H9 (cell line): ENCODE measurements around the gene ANKRD53. TPM values are rescaled to one million over a fixed set of nuclear protein-coding genes. Genes with fewer than 3 reads are reported as not detected.

Source experiments
- DNase-seq: peaks from one replicate; pipeline ENCODE4 v3.0.0-alpha.2; 2017
- H2AFZ ChIP-seq: one replicate; pipeline ENCODE4 v1.6.1; 2013; ENCODE audit warnings: mild to moderate bottlenecking, low read length, control low read depth, moderate library complexity
- H2AK5ac ChIP-seq: 2 replicates; pipeline ENCODE4 v1.6.1; 2013; ENCODE audit warnings: low read length, control low read depth, mixed read lengths; ENCODE audit not compliant: insufficient read length
- H2BK120ac ChIP-seq: one replicate; pipeline ENCODE4 v1.6.1; 2013; ENCODE audit warnings: low read depth, mild to moderate bottlenecking, low read length, control low read depth, inconsistent platforms; ENCODE audit not compliant: poor library complexity, severe bottlenecking
- H2BK12ac ChIP-seq: 2 replicates; pipeline ENCODE4 v1.6.1; 2013; ENCODE audit warnings: low read length, control low read depth, mixed read lengths, low read depth; ENCODE audit not compliant: insufficient read length
- H2BK15ac ChIP-seq: 2 replicates; pipeline ENCODE4 v1.6.1; 2013; ENCODE audit warnings: low read depth, low read length, control low read depth
- H2BK20ac ChIP-seq: one replicate; pipeline ENCODE4 v1.6.1; 2013; ENCODE audit warnings: low read depth, mild to moderate bottlenecking, low read length, control low read depth, inconsistent platforms; ENCODE audit not compliant: poor library complexity, severe bottlenecking
- H2BK5ac ChIP-seq: 2 replicates; pipeline ENCODE4 v1.6.1; 2013; ENCODE audit warnings: low read length, control low read depth, mixed read lengths; ENCODE audit not compliant: insufficient read length
- H3K14ac ChIP-seq: 2 replicates; pipeline ENCODE4 v1.6.1; 2013; ENCODE audit warnings: low read length, control low read depth; ENCODE audit not compliant: insufficient read depth
- H3K18ac ChIP-seq: 2 replicates; pipeline ENCODE4 v1.6.1; 2013; ENCODE audit warnings: low read depth, mild to moderate bottlenecking, mixed read lengths, low read length, control low read depth; ENCODE audit not compliant: insufficient read length
- H3K23ac ChIP-seq: 2 replicates; pipeline ENCODE4 v1.6.1; 2013; ENCODE audit warnings: low read length, control low read depth, mixed read lengths, low read depth; ENCODE audit not compliant: insufficient read length
- H3K23me2 ChIP-seq: 2 replicates; pipeline ENCODE4 v1.6.1; 2013; ENCODE audit warnings: low read depth, mild to moderate bottlenecking, mixed read lengths, low read length, control low read depth; ENCODE audit not compliant: insufficient read length, poor library complexity, severe bottlenecking
- H3K27ac ChIP-seq: 2 replicates; pipeline ENCODE4 v1.5.1; 2013; ENCODE audit warnings: low read length, control low read depth, mixed read lengths, low read depth; ENCODE audit not compliant: insufficient read length
- H3K27me3 ChIP-seq: 2 replicates; pipeline ENCODE4 v1.6.1; 2013; ENCODE audit warnings: low read length, control low read depth, inconsistent platforms; ENCODE audit not compliant: insufficient read depth
- H3K4ac ChIP-seq: 2 replicates; pipeline ENCODE4 v1.6.1; 2013; ENCODE audit warnings: low read depth, mild to moderate bottlenecking, control low read depth, inconsistent platforms, low read length, moderate library complexity
- H3K4me1 ChIP-seq: 2 replicates; pipeline ENCODE4 v1.6.1; 2013; ENCODE audit warnings: low read length, control low read depth, inconsistent platforms; ENCODE audit not compliant: insufficient read depth
- H3K4me2 ChIP-seq: 2 replicates; pipeline ENCODE4 v1.6.1; 2013; ENCODE audit warnings: low read length, control low read depth, mixed read lengths; ENCODE audit not compliant: insufficient read length, insufficient read depth
- H3K56ac ChIP-seq: 2 replicates; pipeline ENCODE4 v1.6.1; 2013; ENCODE audit warnings: low read depth, mild to moderate bottlenecking, mixed read lengths, low read length, control low read depth; ENCODE audit not compliant: insufficient read length
- H3K79me1 ChIP-seq: 2 replicates; pipeline ENCODE4 v1.6.1; 2013; ENCODE audit warnings: low read depth, mild to moderate bottlenecking, moderate library complexity, low read length, control low read depth, inconsistent platforms; ENCODE audit not compliant: insufficient read depth, poor library complexity, severe bottlenecking
- H3K79me2 ChIP-seq: 2 replicates; pipeline ENCODE4 v1.6.1; 2013; ENCODE audit warnings: low read length, control low read depth, inconsistent platforms; ENCODE audit not compliant: insufficient read depth
- H3K9ac ChIP-seq: 2 replicates; pipeline ENCODE4 v1.6.1; 2013; ENCODE audit warnings: low read length, control low read depth, mixed read lengths; ENCODE audit not compliant: insufficient read length; ENCODE audit errors: extremely low read depth
- H3K9me3 ChIP-seq: one replicate; pipeline ENCODE4 v1.6.1; 2013; ENCODE audit warnings: low read depth, low read length, inconsistent platforms; ENCODE audit not compliant: control insufficient read depth
- H3T11ph ChIP-seq: one replicate; pipeline ENCODE4 v1.6.1; 2013; ENCODE audit warnings: mild to moderate bottlenecking, low read length, control low read depth, inconsistent platforms
- H4K20me1 ChIP-seq: one replicate; pipeline ENCODE4 v1.6.1; 2013; ENCODE audit not compliant: control insufficient read depth, insufficient read length, insufficient read depth
- H4K5ac ChIP-seq: 2 replicates; pipeline ENCODE4 v1.6.1; 2013; ENCODE audit warnings: low read depth, mild to moderate bottlenecking, mixed read lengths, low read length, control low read depth; ENCODE audit not compliant: insufficient read length
- H4K8ac ChIP-seq: replicated peaks from 2 replicates; pipeline ENCODE4 v1.6.1; 2013; ENCODE audit warnings: low read length, control low read depth, mixed read lengths, low read depth; ENCODE audit not compliant: insufficient read length
- H4K91ac ChIP-seq: 2 replicates; pipeline ENCODE4 v1.6.1; 2013; ENCODE audit warnings: low read depth, mild to moderate bottlenecking, moderate library complexity, mixed read lengths, low read length, control low read depth; ENCODE audit not compliant: insufficient read length
- H3K27ac Mint-ChIP-seq, 3 experiments: 2 replicates in 2 of 3; 3 replicates in 1 of 3; pipeline ENCODE4 v1.8.0; 2020 to 2021; ENCODE audit warnings: mixed read lengths in 3 of 3, mild to moderate bottlenecking in 1 of 3, moderate library complexity in 1 of 3
- H3K27me3 Mint-ChIP-seq: 2 replicates; pipeline ENCODE4 v1.8.0; 2021; ENCODE audit warnings: low read depth, mild to moderate bottlenecking, moderate library complexity, mixed read lengths
- H3K36me3 Mint-ChIP-seq, 3 experiments: 2 replicates in 2 of 3; 3 replicates in 1 of 3; pipeline ENCODE4 v1.8.0; 2020 to 2021; ENCODE audit warnings: low read depth in 3 of 3, mixed read lengths in 3 of 3; ENCODE audit not compliant: insufficient read depth in 1 of 3
- H3K4me1 Mint-ChIP-seq, 2 experiments: 2 replicates each; pipeline ENCODE4 v1.8.0; 2020; ENCODE audit warnings: mixed read lengths in 2 of 2
- H3K4me3 Mint-ChIP-seq, 2 experiments: 2 replicates in 1 of 2; 3 replicates in 1 of 2; pipeline ENCODE4 v1.8.0; 2020 to 2021; ENCODE audit warnings: mild to moderate bottlenecking in 2 of 2, mixed read lengths in 2 of 2, moderate library complexity in 1 of 2
- H3K9me3 Mint-ChIP-seq, 2 experiments: 2 replicates in 1 of 2; 3 replicates in 1 of 2; pipeline ENCODE4 v1.8.0; 2020; ENCODE audit warnings: mild to moderate bottlenecking in 2 of 2, mixed read lengths in 2 of 2, moderate library complexity in 1 of 2
- WGBS: extraction: QIAGEN DNeasy Blood & Tissue Kit; methylation state at CpG from one replicate; pipeline ENCODE4 v1.1.7; 2013; ENCODE audit warnings: missing lambda C conversion rate, low lambda C conversion rate, mixed read lengths; ENCODE audit not compliant: insufficient read length; ENCODE audit errors: extremely low coverage; 5-methylcytosine and 5-hydroxymethylcytosine counted together
- total RNA-seq: library from RNA; stranded (reverse); gene quantifications from 2 replicates; pipeline ENCODE4 v1.2.1, GENCODE V29; 2021
- TF ChIP-seq, protein P1 (sequence below): fragments of 200-600 bp; sonication (generic); conservative IDR thresholded peaks from 3 replicates; pipeline ENCODE4 v1.8.0; 2021; ENCODE audit warnings: antibody characterized with exemption, mild to moderate bottlenecking

ANKRD53 gene
- total RNA-seq, 1 experiment from 2014 or later = 0.28 TPM

- peak; percentile 10 for DNase-seq
Measured at GRCh38 chr2:70958759-70959158, 19.7 kb upstream of the ANKRD53 start.

More at GRCh38 chr2:70958759-70959158, 19.7 kb upstream of the ANKRD53 start:
- no peak overlapping the region for H3K56ac ChIP-seq
- H3K27me3 ChIP-seq = peaks cover 3% of the 10 kb centered on the region; the same call in 1 of the 2 replicates
- H3K27me3 Mint-ChIP-seq = peaks cover 78% of the 10 kb centered on the region
- no peak overlapping the region for H2BK120ac ChIP-seq
- H3K14ac ChIP-seq = no peak overlapping the region
- H2AK5ac ChIP-seq = no peak overlapping the region
- H4K20me1 ChIP-seq = peaks cover 3% of the 10 kb centered on the region
- no CpG with 5 or more reads among the region's 6 CpGs for WGBS
- no peak overlapping the region for H3K9ac ChIP-seq
- TF ChIP-seq, protein P1, sequence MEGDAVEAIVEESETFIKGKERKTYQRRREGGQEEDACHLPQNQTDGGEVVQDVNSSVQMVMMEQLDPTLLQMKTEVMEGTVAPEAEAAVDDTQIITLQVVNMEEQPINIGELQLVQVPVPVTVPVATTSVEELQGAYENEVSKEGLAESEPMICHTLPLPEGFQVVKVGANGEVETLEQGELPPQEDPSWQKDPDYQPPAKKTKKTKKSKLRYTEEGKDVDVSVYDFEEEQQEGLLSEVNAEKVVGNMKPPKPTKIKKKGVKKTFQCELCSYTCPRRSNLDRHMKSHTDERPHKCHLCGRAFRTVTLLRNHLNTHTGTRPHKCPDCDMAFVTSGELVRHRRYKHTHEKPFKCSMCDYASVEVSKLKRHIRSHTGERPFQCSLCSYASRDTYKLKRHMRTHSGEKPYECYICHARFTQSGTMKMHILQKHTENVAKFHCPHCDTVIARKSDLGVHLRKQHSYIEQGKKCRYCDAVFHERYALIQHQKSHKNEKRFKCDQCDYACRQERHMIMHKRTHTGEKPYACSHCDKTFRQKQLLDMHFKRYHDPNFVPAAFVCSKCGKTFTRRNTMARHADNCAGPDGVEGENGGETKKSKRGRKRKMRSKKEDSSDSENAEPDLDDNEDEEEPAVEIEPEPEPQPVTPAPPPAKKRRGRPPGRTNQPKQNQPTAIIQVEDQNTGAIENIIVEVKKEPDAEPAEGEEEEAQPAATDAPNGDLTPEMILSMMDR = no peak
- H3K4me1 ChIP-seq = no peaks in the 10 kb centered on the region
- H2AFZ ChIP-seq = no peak overlapping the region
- no peak overlapping the region for H3K27ac ChIP-seq
- H3K79me1 ChIP-seq = no peaks in the 10 kb centered on the region
- H3K27ac Mint-ChIP-seq = no peak overlapping the region
- H2BK15ac ChIP-seq = no peak overlapping the region
- no peaks in the 10 kb centered on the region for H3K79me2 ChIP-seq
- no peaks in the 10 kb centered on the region for H3K4me1 Mint-ChIP-seq
- no peak overlapping the region for H2BK5ac ChIP-seq
- no peaks in the 10 kb centered on the region for H3K9me3 ChIP-seq
- no peak overlapping the region for H3K4me2 ChIP-seq
- H3K18ac ChIP-seq = no peak overlapping the region
- no peak overlapping the region for H4K91ac ChIP-seq
- H3T11ph ChIP-seq = no peak overlapping the region
- no peak overlapping the region for H3K23ac ChIP-seq
- H3K4ac ChIP-seq = no peak overlapping the region
- H3K36me3 Mint-ChIP-seq = no peaks in the 10 kb centered on the region
- H2BK20ac ChIP-seq = no peak overlapping the region
- no peak overlapping the region for H3K4me3 Mint-ChIP-seq
- H4K8ac ChIP-seq = no peak overlapping the region
- no peaks in the 10 kb centered on the region for H3K23me2 ChIP-seq
- no peaks in the 10 kb centered on the region for H3K9me3 Mint-ChIP-seq
- H4K5ac ChIP-seq = no peak overlapping the region
- no peak overlapping the region for H2BK12ac ChIP-seq
